Ecto neural progenitor cell (in vitro differentiated cells): ENCODE results near the gene MAGEA6.
"Not testable (repeated sequence)": the region's sequence is repeated elsewhere in the genome, so short reads cannot be mapped to it uniquely, and the experiment has no call there.

ENCODE experiments used
- DNase-seq: peaks from one replicate; pipeline ENCODE4 v3.0.0-alpha.2; 2018; ENCODE audit warnings: low spot score

The MAGEA6 gene

GRCh38 chrX:152769549-152770289, at the start of gene MAGEA6:
Gene MAGEA6 (minus strand): TSS chrX:152769689. CDS start chrX:152767650, 2,039 bp downstream.
- not testable (repeated sequence) for DNase-seq

- DNase-seq: no peak
These were observed 49.8 kb upstream of the MAGEA6 start for GRCh38 chrX:152819266-152819665.

- DNase-seq: no peak
These were observed 48.9 kb upstream of the MAGEA6 start for GRCh38 chrX:152818356-152818755.

GRCh38 chrX:152817078-152817764, 47.7 kb upstream of the MAGEA6 start:
- no peak for DNase-seq

- no peak for DNase-seq
These were observed 44.6 kb upstream of the MAGEA6 start for GRCh38 chrX:152814048-152814447.

GRCh38 chrX:152813206-152813605, 43.7 kb upstream of the MAGEA6 start:
- no peak for DNase-seq

- no peak for DNase-seq
These were observed 40.9 kb upstream of the MAGEA6 start for GRCh38 chrX:152810403-152810802.

GRCh38 chrX:152806035-152806434, 36.5 kb upstream of the MAGEA6 start:
- no peak for DNase-seq

GRCh38 chrX:152798945-152799344, 29.5 kb upstream of the MAGEA6 start:
- no peak for DNase-seq

- DNase-seq: not testable (repeated sequence)
These were observed 17.6 kb upstream of the MAGEA6 start for GRCh38 chrX:152787062-152787461.

GRCh38 chrX:152766562-152766961, 2.9 kb downstream of the MAGEA6 start:
- DNase-seq: not testable (repeated sequence)

GRCh38 chrX:152761582-152761981, 7.9 kb downstream of the MAGEA6 start:
- not testable (repeated sequence) for DNase-seq

GRCh38 chrX:152759544-152759943, 9.9 kb downstream of the MAGEA6 start:
- not testable (repeated sequence) for DNase-seq

GRCh38 chrX:152758918-152759317, 10.6 kb downstream of the MAGEA6 start, which contains the start of gene CSAG3:
Gene CSAG3 (plus strand): TSS chrX:152759218.
- DNase-seq: not testable (repeated sequence)

- DNase-seq: not testable (repeated sequence)
These were observed 14.6 kb downstream of the MAGEA6 start for GRCh38 chrX:152754871-152755270.

- not testable (repeated sequence) for DNase-seq
These were observed 15.5 kb downstream of the MAGEA6 start, which contains the start of gene MAGEA2 for GRCh38 chrX:152753686-152754650. Gene MAGEA2 (minus strand): TSS chrX:152753842. CDS start chrX:152751363, 2,479 bp downstream.

GRCh38 chrX:152738560-152738959, 30.9 kb downstream of the MAGEA6 start:
- DNase-seq: no peak

- not testable (repeated sequence) for DNase-seq
These were observed 33.0 kb downstream of the MAGEA6 start for GRCh38 chrX:152736528-152736927.

- DNase-seq: no peak
These were observed 33.5 kb downstream of the MAGEA6 start for GRCh38 chrX:152735860-152736511.

GRCh38 chrX:152735101-152735500, 34.4 kb downstream of the MAGEA6 start:
- DNase-seq: no peak

GRCh38 chrX:152734143-152734858, 35.2 kb downstream of the MAGEA6 start:
- DNase-seq: not testable (repeated sequence)
